ENCODE data around the gene ACER2. TPM values are rescaled to one million over a fixed set of nuclear protein-coding genes. Genes with fewer than 3 reads are reported as not detected.

Gene ACER2
- total and polyA plus RNA-seq, 2 donors: 5.1 to 57.7 TPM

GRCh38 chr9:19490269-19490668 is 81.5 kb downstream of the ACER2 start:
- WGBS: 92% methylated on average over 8 of the region's 8 CpGs
- DNase-seq (ENCODE audit: extremely low spot score): no peak
- Histone ChIP-seq H3K4me3 (ENCODE audit: low read depth, low read length) (no peak overlapping the region), H3K27ac (ENCODE audit: low read depth) (no peak overlapping the region), H3K4me1 (ENCODE audit: insufficient read depth) (no peaks in the 10 kb centered on the region), H3K36me3 (ENCODE audit: insufficient read depth) (no peaks in the 10 kb centered on the region)

DNA sequence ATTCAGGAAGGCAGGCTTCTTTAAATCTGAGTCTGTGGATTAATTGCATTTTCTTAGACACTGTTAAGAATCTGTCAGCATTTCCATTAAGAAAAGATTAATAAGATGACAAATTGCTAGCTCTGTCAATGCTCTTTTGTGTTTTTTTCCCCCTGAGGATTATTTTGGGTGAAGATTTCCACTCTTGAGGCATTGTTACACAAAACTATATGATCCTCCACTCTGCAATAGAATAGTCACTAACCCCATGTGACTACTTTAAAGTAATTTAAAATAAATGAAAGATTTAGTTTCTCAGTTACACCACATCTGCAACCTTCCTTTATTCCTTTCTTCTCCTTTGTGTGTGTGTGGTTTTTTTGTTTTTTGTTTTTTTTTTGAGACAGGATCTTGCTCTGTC is 82.0 kb downstream of the ACER2 start:
- Histone ChIP-seq H3K36me3 (ENCODE audit: insufficient read depth) (no peaks in the 10 kb centered on the region), H3K27ac (ENCODE audit: low read depth) (no peak overlapping the region), H3K4me3 (ENCODE audit: low read depth, low read length) (no peak overlapping the region), H3K4me1 (ENCODE audit: insufficient read depth) (no peaks in the 10 kb centered on the region)
- DNase-seq (ENCODE audit: extremely low spot score): no peak

GRCh38 chr9:19492775-19493173 is 84.0 kb downstream of the ACER2 start:
- no peak overlapping the region for H3K4me3 ChIP-seq (ENCODE audit: low read depth, low read length)
- DNase-seq (ENCODE audit: extremely low spot score): no peak
- WGBS: 66% methylated on average over 4 of the region's 4 CpGs
- H3K27ac ChIP-seq (ENCODE audit: low read depth): no peak overlapping the region
- no peaks in the 10 kb centered on the region for H3K4me1 ChIP-seq (ENCODE audit: insufficient read depth)
- no peaks in the 10 kb centered on the region for H3K36me3 ChIP-seq (ENCODE audit: insufficient read depth)

GRCh38 chr9:19493174-19493811 is 84.5 kb downstream of the ACER2 start:
- DNase-seq (ENCODE audit: extremely low spot score): no peak

DNA sequence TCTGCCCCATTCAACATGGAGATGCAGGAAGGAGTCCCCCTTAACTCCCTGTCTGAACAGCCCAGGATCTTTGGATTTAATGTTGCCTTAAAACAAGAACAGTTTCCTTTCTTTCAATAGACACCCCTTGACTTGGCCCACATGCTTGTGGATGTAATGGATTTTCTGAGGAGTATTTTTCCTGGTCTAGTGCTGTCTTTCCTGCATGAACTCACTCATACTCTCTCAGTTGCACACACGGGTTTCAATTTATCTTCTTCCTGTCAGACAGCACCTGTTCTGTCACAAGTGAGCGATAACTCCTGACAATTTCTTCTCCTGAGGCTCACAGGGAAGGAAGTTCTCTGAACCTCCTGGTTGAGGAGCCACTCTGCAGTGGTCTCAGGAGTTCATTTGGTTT is 85.1 kb downstream of the ACER2 start:
- H3K4me1 ChIP-seq (ENCODE audit: insufficient read depth): no peaks in the 10 kb centered on the region
- 66% methylated on average over 2 of the region's 2 CpGs for WGBS
- no peak overlapping the region for H3K27ac ChIP-seq (ENCODE audit: low read depth)
- no peak for DNase-seq (ENCODE audit: extremely low spot score)
- H3K4me3 ChIP-seq (ENCODE audit: low read depth, low read length): no peak overlapping the region
- H3K36me3 ChIP-seq (ENCODE audit: insufficient read depth): no peaks in the 10 kb centered on the region

More at GRCh38 chr9:19493174-19493811, 84.5 kb downstream of the ACER2 start:
- Histone ChIP-seq H3K4me1 (ENCODE audit: insufficient read depth) (no peaks in the 10 kb centered on the region), H3K36me3 (ENCODE audit: insufficient read depth) (no peaks in the 10 kb centered on the region), H3K4me3 (ENCODE audit: low read depth, low read length) (peak overlapping the region; percentile 8), H3K27ac (ENCODE audit: low read depth) (peak overlapping the region; percentile 25)
- 9% methylated on average over 19 of the region's 19 CpGs for WGBS

GRCh38 chr9:19495186-19496028 is 86.6 kb downstream of the ACER2 start:
- Histone ChIP-seq H3K4me1 (ENCODE audit: insufficient read depth) (no peaks in the 10 kb centered on the region), H3K27ac (ENCODE audit: low read depth) (no peak overlapping the region), H3K36me3 (ENCODE audit: insufficient read depth) (no peaks in the 10 kb centered on the region), H3K4me3 (ENCODE audit: low read depth, low read length) (no peak overlapping the region)
- WGBS: 83% methylated on average over 9 of the region's 9 CpGs
- no peak for DNase-seq (ENCODE audit: extremely low spot score)

GRCh38 chr9:19496321-19497050 is 87.7 kb downstream of the ACER2 start:
- WGBS: 65% methylated on average over 5 of the region's 5 CpGs
- DNase-seq (ENCODE audit: extremely low spot score): no peak
- Histone ChIP-seq H3K36me3 (ENCODE audit: insufficient read depth) (no peaks in the 10 kb centered on the region), H3K4me1 (ENCODE audit: insufficient read depth) (no peaks in the 10 kb centered on the region), H3K4me3 (ENCODE audit: low read depth, low read length) (no peak overlapping the region), H3K27ac (ENCODE audit: low read depth) (no peak overlapping the region)

DNA sequence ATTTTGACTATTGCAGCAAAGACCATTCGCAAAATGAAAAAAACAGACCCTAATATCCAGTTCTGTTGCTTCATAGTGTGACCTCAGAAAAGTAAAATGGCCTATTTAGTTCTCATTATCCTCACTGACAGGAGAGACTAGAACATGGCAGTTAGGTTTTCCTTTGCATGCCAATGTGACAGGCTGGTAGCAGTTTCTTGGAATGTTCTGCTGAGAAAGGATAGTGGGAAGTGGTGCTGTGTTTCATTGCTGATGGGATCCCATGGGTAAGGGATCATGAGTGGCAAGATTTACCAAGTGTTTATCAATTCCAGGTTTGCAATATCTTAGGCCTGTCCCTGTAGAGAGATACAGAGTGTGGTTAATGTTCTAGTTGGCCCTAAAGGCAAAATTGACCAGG is 88.5 kb downstream of the ACER2 start:
- no peaks in the 10 kb centered on the region for H3K4me1 ChIP-seq (ENCODE audit: insufficient read depth)

GRCh38 chr9:19498015-19498414 is 89.2 kb downstream of the ACER2 start:
- Histone ChIP-seq H3K4me3 (ENCODE audit: low read depth, low read length) (no peak overlapping the region), H3K27ac (ENCODE audit: low read depth) (no peak overlapping the region), H3K4me1 (ENCODE audit: insufficient read depth) (no peaks in the 10 kb centered on the region), H3K36me3 (ENCODE audit: insufficient read depth) (no peaks in the 10 kb centered on the region)
- DNase-seq (ENCODE audit: extremely low spot score): no peak

More for the DNA sequence above, 88.5 kb downstream of the ACER2 start:
- 91% methylated on average over 1 of the region's 1 CpG for WGBS
- H3K4me3 ChIP-seq (ENCODE audit: low read depth, low read length): no peak overlapping the region
- DNase-seq (ENCODE audit: extremely low spot score): no peak
- H3K36me3 ChIP-seq (ENCODE audit: insufficient read depth): no peaks in the 10 kb centered on the region
- H3K27ac ChIP-seq (ENCODE audit: low read depth): no peak overlapping the region

Other genes with a start within 250 kb of the ACER2 start
- 196 TPM for gene DENND4C, start 178.3 kb upstream of the ACER2 start, total RNA-seq
- gene DENND4C, start 178.3 kb upstream of the ACER2 start, polyA plus RNA-seq: 27.7 TPM
- gene RPS6, start 28.8 kb upstream of the ACER2 start, total RNA-seq: 2,118 TPM
- 2,277 TPM for gene RPS6, start 28.8 kb upstream of the ACER2 start, polyA plus RNA-seq

Data from urinary bladder (tissue), 4 donors.